ENCODE results near the gene MARVELD1.

The MARVELD1 gene

GRCh38 chr10:97713339-97713825 is at the start of gene MARVELD1:
Gene MARVELD1 (plus strand): TSS chr10:97713730. CDS start chr10:97713877, 147 bp downstream.
- DNase-seq (ENCODE audit: extremely low read depth, insufficient read length), result no peak
- H3K36me3 ChIP-seq (ENCODE audit: control insufficient read depth, insufficient read depth, low read length), result no peaks in the 10 kb centered on the region
- no peaks in the 10 kb centered on the region for H3K27me3 ChIP-seq (replicated peaks; ENCODE audit: control insufficient read depth, insufficient read depth, low read length)
- no peak for TF ChIP-seq CTCF (IDR thresholded peaks at IDR 0.05; ENCODE audit: insufficient read depth, low read length, poor library complexity, severe bottlenecking)
- peak within 1 kb of the TSS; percentile 61 for H3K4me3 ChIP-seq (replicated peaks; ENCODE audit: low read depth, low read length)

GRCh38 chr10:97664282-97664850 is 49.2 kb upstream of the MARVELD1 start:
- no peaks in the 10 kb centered on the region for H3K27me3 ChIP-seq (replicated peaks; ENCODE audit: control insufficient read depth, insufficient read depth, low read length)
- H3K36me3 ChIP-seq (ENCODE audit: control insufficient read depth, insufficient read depth, low read length), result peaks cover 13% of the 10 kb centered on the region
- DNase-seq (ENCODE audit: extremely low read depth, insufficient read length), result no peak
- TF ChIP-seq CTCF (IDR thresholded peaks at IDR 0.05; ENCODE audit: insufficient read depth, low read length, poor library complexity, severe bottlenecking), result no peak
- H3K4me3 ChIP-seq (replicated peaks; ENCODE audit: low read depth, low read length), result no peak overlapping the region

- DNase-seq (ENCODE audit: extremely low read depth, insufficient read length), result no peak
- TF ChIP-seq CTCF (IDR thresholded peaks at IDR 0.05; ENCODE audit: insufficient read depth, low read length, poor library complexity, severe bottlenecking), result no peak
- peaks cover 15% of the 10 kb centered on the region for H3K36me3 ChIP-seq (ENCODE audit: control insufficient read depth, insufficient read depth, low read length)
- H3K4me3 ChIP-seq (replicated peaks; ENCODE audit: low read depth, low read length), result no peak overlapping the region
- H3K27me3 ChIP-seq (replicated peaks; ENCODE audit: control insufficient read depth, insufficient read depth, low read length), result no peaks in the 10 kb centered on the region
Observed at GRCh38 chr10:97666992-97667391, 46.5 kb upstream of the MARVELD1 start.

- TF ChIP-seq CTCF (IDR thresholded peaks at IDR 0.05; ENCODE audit: insufficient read depth, low read length, poor library complexity, severe bottlenecking), result no peak
- Histone ChIP-seq H3K36me3 (ENCODE audit: control insufficient read depth, insufficient read depth, low read length) (peaks cover 13% of the 10 kb centered on the region), H3K27me3 (replicated peaks; ENCODE audit: control insufficient read depth, insufficient read depth, low read length) (no peaks in the 10 kb centered on the region), H3K4me3 (replicated peaks; ENCODE audit: low read depth, low read length) (no peak overlapping the region)
- no peak for DNase-seq (ENCODE audit: extremely low read depth, insufficient read length)
Observed at GRCh38 chr10:97667463-97667862, 46.1 kb upstream of the MARVELD1 start.

GRCh38 chr10:97669571-97669970 is 44.0 kb upstream of the MARVELD1 start:
- no peak for TF ChIP-seq CTCF (IDR thresholded peaks at IDR 0.05; ENCODE audit: insufficient read depth, low read length, poor library complexity, severe bottlenecking)
- peaks cover 18% of the 10 kb centered on the region for H3K36me3 ChIP-seq (ENCODE audit: control insufficient read depth, insufficient read depth, low read length)
- DNase-seq (ENCODE audit: extremely low read depth, insufficient read length), result no peak
- H3K4me3 ChIP-seq (replicated peaks; ENCODE audit: low read depth, low read length), result no peak overlapping the region
- H3K27me3 ChIP-seq (replicated peaks; ENCODE audit: control insufficient read depth, insufficient read depth, low read length), result no peaks in the 10 kb centered on the region
